Measurements from ENCODE around the gene NOS1AP.

NOS1AP gene

GRCh38 chr1:162136760-162137159 lies 67.3 kb downstream of the NOS1AP start:
- Histone ChIP-seq H3K4me3 (ENCODE audit: low read depth, low read length) (peak overlapping the region; percentile 25; the same call in 1 of the 2 replicates), H3K4me1 (ENCODE audit: control insufficient read depth, insufficient read depth, low read length, unreplicated experiment) (peaks cover 34% of the 10 kb centered on the region), H3K27me3 (ENCODE audit: insufficient read depth, low read length) (no peaks in the 10 kb centered on the region), H3K36me3 (ENCODE audit: insufficient read depth, low read length) (no peaks in the 10 kb centered on the region), H3K27ac (ENCODE audit: low read depth, low read length) (peak overlapping the region; percentile 36), H3K79me2 (ENCODE audit: control insufficient read depth, insufficient read depth, low read length, unreplicated experiment) (no peaks in the 10 kb centered on the region), H2AFZ (ENCODE audit: low read length, unreplicated experiment) (peak overlapping the region; percentile 64)

- no peak overlapping the region for H3K4me3 ChIP-seq (ENCODE audit: low read depth, low read length)
- peak overlapping the region; percentile 64 for H2AFZ ChIP-seq (ENCODE audit: low read length, unreplicated experiment)
- peaks cover 37% of the 10 kb centered on the region for H3K4me1 ChIP-seq (ENCODE audit: control insufficient read depth, insufficient read depth, low read length, unreplicated experiment)
- H3K27me3 ChIP-seq (ENCODE audit: insufficient read depth, low read length), result no peaks in the 10 kb centered on the region
- no peaks in the 10 kb centered on the region for H3K79me2 ChIP-seq (ENCODE audit: control insufficient read depth, insufficient read depth, low read length, unreplicated experiment)
- H3K36me3 ChIP-seq (ENCODE audit: insufficient read depth, low read length), result no peaks in the 10 kb centered on the region
- peak overlapping the region; percentile 36 for H3K27ac ChIP-seq (ENCODE audit: low read depth, low read length)
These were observed 67.9 kb downstream of the NOS1AP start for GRCh38 chr1:162137179-162137960.

- Histone ChIP-seq H3K4me3 (ENCODE audit: low read depth, low read length) (no peak overlapping the region), H3K27me3 (ENCODE audit: insufficient read depth, low read length) (no peaks in the 10 kb centered on the region), H3K4me1 (ENCODE audit: control insufficient read depth, insufficient read depth, low read length, unreplicated experiment) (peaks cover 37% of the 10 kb centered on the region), H3K36me3 (ENCODE audit: insufficient read depth, low read length) (no peaks in the 10 kb centered on the region), H3K27ac (ENCODE audit: low read depth, low read length) (no peak overlapping the region), H2AFZ (ENCODE audit: low read length, unreplicated experiment) (no peak overlapping the region), H3K79me2 (ENCODE audit: control insufficient read depth, insufficient read depth, low read length, unreplicated experiment) (no peaks in the 10 kb centered on the region)
These were observed 68.6 kb downstream of the NOS1AP start for GRCh38 chr1:162138112-162138511.

- Histone ChIP-seq H3K79me2 (ENCODE audit: control insufficient read depth, insufficient read depth, low read length, unreplicated experiment) (no peaks in the 10 kb centered on the region), H2AFZ (ENCODE audit: low read length, unreplicated experiment) (no peak overlapping the region), H3K36me3 (ENCODE audit: insufficient read depth, low read length) (no peaks in the 10 kb centered on the region), H3K4me3 (ENCODE audit: low read depth, low read length) (no peak overlapping the region), H3K4me1 (ENCODE audit: control insufficient read depth, insufficient read depth, low read length, unreplicated experiment) (peaks cover 32% of the 10 kb centered on the region), H3K27me3 (ENCODE audit: insufficient read depth, low read length) (no peaks in the 10 kb centered on the region), H3K27ac (ENCODE audit: low read depth, low read length) (no peak overlapping the region)
These were observed 69.2 kb downstream of the NOS1AP start for GRCh38 chr1:162138599-162139181.

- Histone ChIP-seq H3K4me1 (ENCODE audit: control insufficient read depth, insufficient read depth, low read length, unreplicated experiment) (peaks cover 28% of the 10 kb centered on the region), H3K4me3 (ENCODE audit: low read depth, low read length) (no peak overlapping the region), H3K79me2 (ENCODE audit: control insufficient read depth, insufficient read depth, low read length, unreplicated experiment) (no peaks in the 10 kb centered on the region), H3K27me3 (ENCODE audit: insufficient read depth, low read length) (no peaks in the 10 kb centered on the region), H3K27ac (ENCODE audit: low read depth, low read length) (no peak overlapping the region), H3K36me3 (ENCODE audit: insufficient read depth, low read length) (no peaks in the 10 kb centered on the region), H2AFZ (ENCODE audit: low read length, unreplicated experiment) (no peak overlapping the region)
These were observed 69.7 kb downstream of the NOS1AP start for GRCh38 chr1:162139211-162139610.

- Histone ChIP-seq H3K27ac (ENCODE audit: low read depth, low read length) (no peak overlapping the region), H3K79me2 (ENCODE audit: control insufficient read depth, insufficient read depth, low read length, unreplicated experiment) (no peaks in the 10 kb centered on the region), H3K36me3 (ENCODE audit: insufficient read depth, low read length) (no peaks in the 10 kb centered on the region), H3K4me1 (ENCODE audit: control insufficient read depth, insufficient read depth, low read length, unreplicated experiment) (peaks cover 25% of the 10 kb centered on the region), H2AFZ (ENCODE audit: low read length, unreplicated experiment) (peak overlapping the region; percentile 46), H3K4me3 (ENCODE audit: low read depth, low read length) (no peak overlapping the region), H3K27me3 (ENCODE audit: insufficient read depth, low read length) (no peaks in the 10 kb centered on the region)
These were observed 72.0 kb downstream of the NOS1AP start for GRCh38 chr1:162141281-162142054.

- no peak overlapping the region for H3K4me3 ChIP-seq (ENCODE audit: low read depth, low read length)
- H3K36me3 ChIP-seq (ENCODE audit: insufficient read depth, low read length), result no peaks in the 10 kb centered on the region
- H3K27me3 ChIP-seq (ENCODE audit: insufficient read depth, low read length), result no peaks in the 10 kb centered on the region
- H3K4me1 ChIP-seq (ENCODE audit: control insufficient read depth, insufficient read depth, low read length, unreplicated experiment), result peaks cover 11% of the 10 kb centered on the region
- H3K27ac ChIP-seq (ENCODE audit: low read depth, low read length), result no peak overlapping the region
- no peak overlapping the region for H2AFZ ChIP-seq (ENCODE audit: low read length, unreplicated experiment)
- H3K79me2 ChIP-seq (ENCODE audit: control insufficient read depth, insufficient read depth, low read length, unreplicated experiment), result no peaks in the 10 kb centered on the region
These were observed 73.5 kb downstream of the NOS1AP start for GRCh38 chr1:162142968-162143367.

GRCh38 chr1:162144268-162144667 lies 74.8 kb downstream of the NOS1AP start:
- H3K27me3 ChIP-seq (ENCODE audit: insufficient read depth, low read length), result no peaks in the 10 kb centered on the region
- H3K36me3 ChIP-seq (ENCODE audit: insufficient read depth, low read length), result no peaks in the 10 kb centered on the region
- peaks cover 9% of the 10 kb centered on the region for H3K4me1 ChIP-seq (ENCODE audit: control insufficient read depth, insufficient read depth, low read length, unreplicated experiment)
- H3K4me3 ChIP-seq (ENCODE audit: low read depth, low read length), result no peak overlapping the region
- no peaks in the 10 kb centered on the region for H3K79me2 ChIP-seq (ENCODE audit: control insufficient read depth, insufficient read depth, low read length, unreplicated experiment)
- H3K27ac ChIP-seq (ENCODE audit: low read depth, low read length), result no peak overlapping the region
- no peak overlapping the region for H2AFZ ChIP-seq (ENCODE audit: low read length, unreplicated experiment)

GRCh38 chr1:162144853-162145252 lies 75.4 kb downstream of the NOS1AP start:
- Histone ChIP-seq H3K79me2 (ENCODE audit: control insufficient read depth, insufficient read depth, low read length, unreplicated experiment) (no peaks in the 10 kb centered on the region), H3K4me1 (ENCODE audit: control insufficient read depth, insufficient read depth, low read length, unreplicated experiment) (peaks cover 9% of the 10 kb centered on the region), H3K4me3 (ENCODE audit: low read depth, low read length) (no peak overlapping the region), H3K36me3 (ENCODE audit: insufficient read depth, low read length) (no peaks in the 10 kb centered on the region), H3K27ac (ENCODE audit: low read depth, low read length) (no peak overlapping the region), H3K27me3 (ENCODE audit: insufficient read depth, low read length) (no peaks in the 10 kb centered on the region), H2AFZ (ENCODE audit: low read length, unreplicated experiment) (no peak overlapping the region)

GRCh38 chr1:162145280-162145965 lies 75.9 kb downstream of the NOS1AP start:
- no peak overlapping the region for H3K4me3 ChIP-seq (ENCODE audit: low read depth, low read length)

More at GRCh38 chr1:162145280-162145965, 75.9 kb downstream of the NOS1AP start:
- H3K4me1 ChIP-seq (ENCODE audit: control insufficient read depth, insufficient read depth, low read length, unreplicated experiment), result peaks cover 9% of the 10 kb centered on the region
- no peaks in the 10 kb centered on the region for H3K27me3 ChIP-seq (ENCODE audit: insufficient read depth, low read length)
- H2AFZ ChIP-seq (ENCODE audit: low read length, unreplicated experiment), result no peak overlapping the region
- no peaks in the 10 kb centered on the region for H3K79me2 ChIP-seq (ENCODE audit: control insufficient read depth, insufficient read depth, low read length, unreplicated experiment)
- no peaks in the 10 kb centered on the region for H3K36me3 ChIP-seq (ENCODE audit: insufficient read depth, low read length)
- H3K27ac ChIP-seq (ENCODE audit: low read depth, low read length), result no peak overlapping the region

Measured in ACC112 (cell line).